GM18499 (cell line): ENCODE measurements around the gene LLGL1.

Experiments used
- ATAC-seq: cut with Tn5 transposase; IDR thresholded peaks from one replicate; pipeline ENCODE4 v1.9.1; 2021; ENCODE audit warnings: moderate number of reproducible peaks; ENCODE audit not compliant: insufficient read depth, unreplicated experiment

Gene LLGL1

DNA sequence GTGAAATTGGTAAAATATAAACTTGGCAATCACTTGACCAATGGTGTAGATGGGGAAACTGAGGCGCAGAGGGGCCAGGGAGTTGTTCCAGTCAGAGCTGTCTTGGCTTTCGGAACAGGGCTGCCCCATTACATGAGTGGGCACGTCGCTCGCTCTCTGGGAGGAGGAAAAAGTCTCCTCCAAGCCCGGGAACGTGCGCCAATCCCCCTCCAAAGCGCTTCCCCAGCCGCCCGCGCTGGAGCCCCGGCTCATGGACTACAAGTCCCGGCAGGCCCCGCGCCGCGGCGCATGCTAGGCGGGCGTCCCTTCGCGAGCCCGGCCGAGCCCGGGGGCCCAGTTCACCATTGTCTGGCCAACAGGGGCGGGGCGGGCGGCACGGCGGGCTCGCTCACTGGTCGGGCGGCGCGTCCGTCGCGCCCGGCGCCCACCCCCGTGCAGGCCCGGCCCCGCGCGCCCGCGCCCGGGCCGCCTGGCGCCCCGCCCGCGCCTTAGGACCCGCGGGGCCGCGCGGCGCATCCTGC, at the start of gene LLGL1:
LLGL1 (plus strand) TSS at position 515 of the 521 bp plus-strand sequence. CDS start 48 bp downstream, outside the sequence.
- ATAC-seq = no peak

- ATAC-seq = no peak
Measured at GRCh38 chr17:18176176-18176575, 49.3 kb upstream of the LLGL1 start.

DNA sequence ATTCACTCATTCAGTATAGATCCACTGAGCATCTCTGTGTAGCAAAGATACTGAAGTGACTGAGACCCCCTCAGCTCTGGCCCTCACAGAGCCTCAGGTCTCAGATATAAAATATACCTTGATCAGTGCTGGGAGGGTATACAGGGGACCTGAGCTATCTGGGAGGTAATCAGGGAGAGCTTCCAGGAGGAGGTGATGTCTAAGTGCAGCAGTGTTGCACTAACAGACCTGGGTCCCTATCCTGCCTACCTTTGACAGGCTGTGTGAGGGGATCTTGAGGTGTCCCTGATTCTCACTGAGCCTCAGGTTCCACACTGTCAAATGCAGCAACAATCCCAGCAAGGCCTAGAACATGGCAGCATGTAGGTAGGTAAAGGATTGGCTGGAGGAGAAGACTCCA, 48.3 kb upstream of the LLGL1 start:
- ATAC-seq = no peak

DNA sequence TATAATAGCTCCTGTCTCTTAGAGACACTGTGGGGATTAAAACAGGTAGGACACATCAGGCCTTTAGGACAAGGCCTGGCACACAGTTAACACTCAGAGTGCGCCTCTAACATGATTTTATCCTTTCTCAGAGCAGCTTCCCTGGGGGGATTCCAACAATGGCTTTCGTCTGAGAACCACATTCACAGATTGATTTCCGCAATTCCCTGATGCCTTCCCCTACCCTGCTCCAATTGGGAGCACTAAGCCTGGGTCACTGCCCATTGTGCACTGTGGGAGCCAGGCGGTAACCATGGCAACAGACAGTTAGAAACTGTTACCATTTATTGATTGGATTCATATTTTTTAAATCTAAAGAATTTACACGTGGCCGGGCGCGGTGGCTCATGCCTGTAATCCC, 47.7 kb upstream of the LLGL1 start:
- no peak for ATAC-seq

DNA sequence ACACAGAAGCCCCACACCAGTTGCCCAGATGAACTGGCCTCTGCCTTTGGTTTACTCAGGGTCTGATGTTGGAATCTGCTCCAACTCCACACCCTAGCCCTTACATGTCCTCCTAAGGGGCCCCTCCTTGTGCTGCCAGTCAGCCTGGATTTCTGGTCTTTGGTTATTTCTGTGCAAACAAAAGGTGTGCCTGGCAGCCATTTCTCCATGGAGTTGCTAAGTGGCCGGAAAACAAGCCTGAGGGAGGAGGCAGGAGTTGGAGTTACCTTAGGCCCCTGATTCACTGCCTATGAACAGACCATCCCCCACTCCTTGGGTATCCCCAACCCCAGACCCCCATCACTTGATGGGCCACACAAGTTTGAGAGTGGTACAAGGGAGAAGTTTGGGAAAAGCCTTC, 46.2 kb upstream of the LLGL1 start:
- no peak for ATAC-seq

DNA sequence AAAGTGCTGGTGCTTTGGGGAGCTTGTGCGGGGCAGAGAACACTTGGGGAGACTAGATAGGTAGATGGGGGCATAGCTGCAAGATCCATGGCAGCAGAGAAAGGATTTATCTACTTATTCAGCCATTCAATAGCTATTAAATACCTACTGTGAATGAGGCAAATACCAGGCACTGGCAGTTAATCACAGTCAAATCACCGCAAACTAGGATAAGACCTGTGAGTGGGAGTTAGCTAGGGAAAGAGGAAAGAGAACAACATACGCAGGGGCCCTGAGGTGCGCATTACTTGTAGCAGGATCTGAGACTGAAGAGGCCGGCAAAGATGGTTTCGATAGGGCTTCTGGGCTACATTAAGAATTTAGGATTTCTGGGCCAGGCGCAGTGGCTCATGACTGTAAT, 45.6 kb upstream of the LLGL1 start:
- ATAC-seq = no peak

GRCh38 chr17:18181358-18181757, 44.1 kb upstream of the LLGL1 start:
- ATAC-seq = no peak

DNA sequence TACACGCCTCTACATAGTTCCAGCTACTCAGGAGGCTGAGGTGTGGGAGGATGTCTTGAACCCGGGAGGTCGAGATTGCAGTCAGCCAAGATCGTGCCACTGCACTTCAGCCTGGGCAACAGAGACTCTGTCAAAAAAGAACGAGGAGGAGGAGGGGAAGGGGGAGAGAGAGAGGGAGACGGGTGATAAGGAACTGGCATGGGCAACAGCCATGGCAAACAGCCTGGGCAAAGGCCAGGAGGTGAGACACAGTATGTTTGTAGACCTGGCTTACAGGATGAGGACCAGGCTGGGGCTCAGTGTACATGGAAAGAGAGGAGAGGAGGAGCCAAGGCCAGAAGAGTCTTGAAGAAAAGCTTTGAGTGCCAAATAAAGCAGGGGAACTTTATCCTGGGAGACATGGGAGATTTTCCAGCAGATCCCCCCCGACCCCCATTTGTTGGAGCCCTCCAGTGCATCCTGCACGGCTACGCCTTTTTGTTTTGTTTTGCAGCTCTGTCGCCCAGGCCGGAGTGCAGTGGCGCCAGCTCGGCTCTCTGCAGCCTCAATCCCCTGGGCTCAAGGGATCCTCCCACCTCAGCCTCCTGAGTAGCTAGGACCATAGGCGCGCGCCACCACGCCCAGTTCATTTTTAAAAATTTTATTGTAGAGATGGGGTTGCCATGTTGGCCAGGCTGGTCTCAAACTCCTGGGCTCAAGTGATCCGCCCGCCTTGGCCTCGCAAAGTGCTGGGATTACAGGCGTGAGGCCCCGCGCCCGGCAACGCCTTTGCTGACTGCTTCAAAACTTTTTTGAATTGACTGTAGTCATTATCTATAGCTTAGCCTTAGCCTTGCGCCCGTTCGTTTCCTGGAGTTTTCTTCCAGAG, 43.1 kb upstream of the LLGL1 start:
- ATAC-seq = no peak

DNA sequence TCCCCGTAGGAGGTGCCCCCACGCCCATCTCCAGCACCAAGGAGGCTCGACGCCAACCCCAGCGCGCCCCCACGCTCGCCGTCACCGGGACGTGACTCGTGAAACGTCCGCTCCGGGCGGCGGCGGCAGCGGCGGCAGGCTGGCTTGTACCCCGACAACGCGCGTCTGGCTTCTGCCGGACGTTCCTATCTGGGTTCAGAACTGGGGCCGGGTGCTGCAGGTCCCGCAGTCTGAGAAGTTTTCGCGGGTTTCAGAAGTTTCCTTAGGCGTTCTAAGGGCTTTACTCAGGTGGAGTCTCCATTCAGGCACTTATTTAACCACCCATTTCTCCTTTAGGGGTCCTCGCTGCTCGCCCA, 42.5 kb upstream of the LLGL1 start:
- ATAC-seq = peak; percentile 16

- peak; percentile 78 for ATAC-seq
Measured at GRCh38 chr17:18183334-18184142, 41.9 kb upstream of the LLGL1 start, which contains the start of gene ALKBH5. TSS of gene ALKBH5 (plus strand) at chr17:18183828. CDS start at chr17:18184244, 416 bp downstream.

- no peak for ATAC-seq
Measured at GRCh38 chr17:18184143-18185031, 41.0 kb upstream of the LLGL1 start.

- no peak for ATAC-seq
Measured at GRCh38 chr17:18185391-18185790, 40.0 kb upstream of the LLGL1 start.

GRCh38 chr17:18185832-18186626, 39.4 kb upstream of the LLGL1 start:
- ATAC-seq = no peak

- no peak for ATAC-seq
Measured at GRCh38 chr17:18186627-18186982, 38.8 kb upstream of the LLGL1 start.

GRCh38 chr17:18187226-18187625, 38.2 kb upstream of the LLGL1 start:
- no peak for ATAC-seq

DNA sequence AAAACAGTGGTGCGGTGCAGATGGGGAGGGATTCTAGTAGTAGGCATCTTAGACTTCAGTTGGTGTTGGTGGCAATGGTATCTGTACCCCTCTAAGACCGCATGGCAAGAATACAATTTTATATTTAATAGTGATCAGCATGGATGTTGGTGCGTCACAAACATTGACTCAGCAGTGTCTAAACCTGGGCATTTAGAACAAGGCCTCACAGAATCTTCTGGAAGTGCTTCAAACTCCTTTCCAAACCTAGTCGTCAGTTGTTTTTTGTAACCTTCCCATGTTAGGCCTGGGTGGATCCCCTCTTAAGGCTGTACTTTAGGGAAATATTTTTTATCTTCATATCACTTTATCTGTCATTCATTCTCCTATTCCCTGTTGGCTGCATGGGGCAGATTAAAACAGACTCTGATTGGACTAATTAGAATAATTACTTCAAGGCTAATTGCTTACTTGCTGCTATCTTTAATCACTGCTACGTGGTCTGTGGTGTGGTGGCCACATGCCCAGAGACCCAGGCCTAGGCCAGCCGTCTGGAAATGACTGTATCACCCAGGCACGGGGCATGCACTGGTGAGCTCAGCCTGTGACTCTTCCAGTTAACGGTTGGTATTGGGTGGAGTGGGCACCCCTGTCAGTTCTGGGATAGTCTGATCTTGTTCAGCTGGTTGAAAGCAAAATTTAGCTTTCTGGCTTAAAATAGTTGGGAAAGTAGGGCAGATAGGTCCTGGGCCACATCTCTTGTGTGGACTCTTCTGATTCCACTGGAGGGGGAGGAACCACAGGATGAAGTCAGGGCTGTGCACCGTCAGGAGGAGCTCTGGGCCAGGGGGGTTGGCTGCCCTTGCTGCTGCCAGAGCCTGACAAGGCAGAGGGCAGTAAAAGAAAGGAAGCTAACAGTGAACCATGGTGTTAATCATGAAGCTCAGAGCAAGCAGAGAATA, 37.3 kb upstream of the LLGL1 start:
- ATAC-seq = no peak

DNA sequence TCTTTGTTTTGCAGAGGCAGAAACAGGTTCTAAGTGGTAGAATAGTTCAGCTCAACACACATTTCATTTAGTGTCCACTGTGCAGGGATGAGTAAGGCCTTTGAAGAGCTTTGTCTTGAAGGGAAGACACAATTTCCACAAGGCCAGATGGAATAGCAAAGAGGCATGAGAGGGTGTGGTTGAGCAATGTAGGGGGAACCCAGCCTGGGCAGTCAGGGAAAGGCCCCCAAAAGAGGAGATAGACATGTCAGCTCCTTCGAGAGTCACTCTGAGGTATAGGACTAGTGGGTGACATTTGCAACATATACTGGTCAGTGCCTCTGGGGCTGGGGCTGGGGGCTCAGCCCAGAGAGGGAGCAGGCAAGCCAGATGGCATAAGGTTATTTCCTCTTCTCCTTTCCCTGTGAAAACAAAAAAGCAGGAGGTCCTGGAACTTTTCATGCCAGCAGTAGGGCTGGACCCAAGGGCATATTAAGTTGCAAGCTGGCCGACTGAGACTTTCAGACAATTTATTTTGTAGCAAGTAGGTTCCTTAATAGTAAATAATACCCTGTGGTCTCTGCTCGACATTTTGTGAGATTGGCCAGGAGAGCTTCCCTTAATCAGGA, 34.7 kb upstream of the LLGL1 start:
- no peak for ATAC-seq

- no peak for ATAC-seq
Measured at GRCh38 chr17:18191236-18191667, 34.2 kb upstream of the LLGL1 start.
